Prostate gland (tissue), 2 donors: Measurements from ENCODE around the gene DDAH1. TPM values are rescaled to one million over a fixed set of nuclear protein-coding genes. Genes with fewer than 3 reads are reported as not detected.

Experiments
- DNase-seq: peaks from one replicate; pipeline ENCODE4 v3.0.0-alpha.2; 2019; ENCODE audit warnings: low spot score
- H3K27ac ChIP-seq, 2 donors: fragments of 200-600 bp; sonication (generic); 2 replicates each; pipeline ENCODE4 v1.5.1; 2017 to 2019
- H3K27me3 ChIP-seq: fragments of 200-600 bp; sonication (generic); replicated peaks from 2 replicates; pipeline ENCODE4 v1.5.1; 2019; ENCODE audit not compliant: insufficient read depth
- H3K36me3 ChIP-seq, 2 donors: fragments of 200-600 bp; sonication (generic); 1 replicate in 1 of 2; 2 replicates in 1 of 2; pipeline versions ENCODE4 v1.5.1 to v1.8.1; 2017 to 2019
- H3K4me1 ChIP-seq: fragments of 200-600 bp; sonication (generic); replicated peaks from 2 replicates; pipeline ENCODE4 v1.5.1; 2019
- H3K4me3 ChIP-seq, 2 donors: fragments of 200-600 bp; sonication (generic); 2 replicates each; pipeline ENCODE4 v1.5.1; 2017 to 2019
- H3K9me3 ChIP-seq: fragments of 200-600 bp; sonication (generic); 2 replicates; pipeline ENCODE4 v1.5.1; 2017
- POLR2A ChIP-seq: fragments of 450-650 bp; IDR thresholded peaks from one replicate; pipeline ENCODE4 v1.6.1; 2016; ENCODE audit warnings: antibody characterized with exemption, mild to moderate bottlenecking
- POLR2AphosphoS5 ChIP-seq: sonication (generic); formaldehyde crosslinking; IDR thresholded peaks from one replicate; pipeline ENCODE4 v1.6.1; 2017; ENCODE audit warnings: antibody characterized with exemption
- WGBS: methylation state at CpG from one replicate; pipeline ENCODE4 v1.1.5; 2018; 5-methylcytosine and 5-hydroxymethylcytosine counted together
- intact Hi-C: fragments of 100-400 bp; cut with DNase I; formaldehyde crosslinking; loops from one replicate; pipeline ENCODE4 v1.14.2; 2022
- total RNA-seq, 2 donors: library from RNA; depleted of rRNA; stranded (reverse); fragments of >200 nt; gene quantifications; one replicate each; pipeline ENCODE4 v1.1.0, GENCODE V29; 2016
- TF ChIP-seq, protein P1 (sequence below), 4 experiments: fragments of 200-600 bp in 2 of 4; fragments of 450-650 bp in 2 of 4; sonication (generic) in 2 of 4; IDR thresholded peaks; 1 replicate in 3 of 4; 2 replicates in 1 of 4; pipeline ENCODE4 v1.5.1; 2016 to 2019; ENCODE audit warnings: antibody characterized with exemption in 4 of 4, mild to moderate bottlenecking in 2 of 4, moderate library complexity in 2 of 4

Gene DDAH1
- total RNA-seq, 2 donors from 2014 or later: 61.6 to 70.7 TPM

DNA sequence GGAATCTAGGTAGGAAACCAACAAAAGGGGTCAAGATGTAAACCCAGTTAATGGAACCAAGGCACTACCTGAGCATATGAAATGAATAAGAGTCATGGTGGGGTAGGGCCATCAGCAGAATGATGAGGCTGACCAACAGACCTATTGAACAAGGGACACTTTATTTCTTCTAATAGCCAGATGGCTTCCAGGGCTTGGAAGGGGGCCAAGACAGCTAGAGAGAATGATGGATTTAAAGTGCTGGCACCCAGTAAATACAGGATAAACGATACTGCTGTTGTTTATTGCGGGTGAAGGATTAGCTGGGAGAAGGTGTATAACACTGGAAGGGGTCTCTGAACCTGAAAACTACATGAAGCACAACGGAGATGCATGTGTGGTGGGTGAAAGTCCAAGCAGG is 15.6 kb downstream of the DDAH1 start:
- no peaks in the 10 kb centered on the region for H3K27me3 ChIP-seq
- no peak overlapping the region for H3K4me3 ChIP-seq
- no peak overlapping the region for H3K27ac ChIP-seq
- DNase-seq: no peak
- H3K36me3 ChIP-seq: no peaks in the 10 kb centered on the region
- TF ChIP-seq POLR2AphosphoS5 (no peak), POLR2A (no peak)
- TF ChIP-seq, protein P1, sequence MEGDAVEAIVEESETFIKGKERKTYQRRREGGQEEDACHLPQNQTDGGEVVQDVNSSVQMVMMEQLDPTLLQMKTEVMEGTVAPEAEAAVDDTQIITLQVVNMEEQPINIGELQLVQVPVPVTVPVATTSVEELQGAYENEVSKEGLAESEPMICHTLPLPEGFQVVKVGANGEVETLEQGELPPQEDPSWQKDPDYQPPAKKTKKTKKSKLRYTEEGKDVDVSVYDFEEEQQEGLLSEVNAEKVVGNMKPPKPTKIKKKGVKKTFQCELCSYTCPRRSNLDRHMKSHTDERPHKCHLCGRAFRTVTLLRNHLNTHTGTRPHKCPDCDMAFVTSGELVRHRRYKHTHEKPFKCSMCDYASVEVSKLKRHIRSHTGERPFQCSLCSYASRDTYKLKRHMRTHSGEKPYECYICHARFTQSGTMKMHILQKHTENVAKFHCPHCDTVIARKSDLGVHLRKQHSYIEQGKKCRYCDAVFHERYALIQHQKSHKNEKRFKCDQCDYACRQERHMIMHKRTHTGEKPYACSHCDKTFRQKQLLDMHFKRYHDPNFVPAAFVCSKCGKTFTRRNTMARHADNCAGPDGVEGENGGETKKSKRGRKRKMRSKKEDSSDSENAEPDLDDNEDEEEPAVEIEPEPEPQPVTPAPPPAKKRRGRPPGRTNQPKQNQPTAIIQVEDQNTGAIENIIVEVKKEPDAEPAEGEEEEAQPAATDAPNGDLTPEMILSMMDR (IDR thresholded peaks at IDR 0.05): no peak
- H3K4me1 ChIP-seq: no peaks in the 10 kb centered on the region
- intact Hi-C loops: no loop called here
- no peaks in the 10 kb centered on the region for H3K9me3 ChIP-seq
- 46% methylated on average over 3 of the region's 3 CpGs for WGBS

GRCh38 chr1:85448358-85448757 is 16.6 kb downstream of the DDAH1 start:
- no peak overlapping the region for H3K4me3 ChIP-seq
- no peaks in the 10 kb centered on the region for H3K36me3 ChIP-seq
- intact Hi-C loops: no loop called here
- no peaks in the 10 kb centered on the region for H3K27me3 ChIP-seq
- no peak for DNase-seq
- H3K9me3 ChIP-seq: no peaks in the 10 kb centered on the region
- H3K27ac ChIP-seq: no peak overlapping the region
- H3K4me1 ChIP-seq: no peaks in the 10 kb centered on the region
- TF ChIP-seq, protein P1 (IDR thresholded peaks at IDR 0.05): no peak
- no peak for TF ChIP-seq POLR2A
- no peak for TF ChIP-seq POLR2AphosphoS5
- WGBS: 75% methylated on average over 2 of the region's 2 CpGs

DNA sequence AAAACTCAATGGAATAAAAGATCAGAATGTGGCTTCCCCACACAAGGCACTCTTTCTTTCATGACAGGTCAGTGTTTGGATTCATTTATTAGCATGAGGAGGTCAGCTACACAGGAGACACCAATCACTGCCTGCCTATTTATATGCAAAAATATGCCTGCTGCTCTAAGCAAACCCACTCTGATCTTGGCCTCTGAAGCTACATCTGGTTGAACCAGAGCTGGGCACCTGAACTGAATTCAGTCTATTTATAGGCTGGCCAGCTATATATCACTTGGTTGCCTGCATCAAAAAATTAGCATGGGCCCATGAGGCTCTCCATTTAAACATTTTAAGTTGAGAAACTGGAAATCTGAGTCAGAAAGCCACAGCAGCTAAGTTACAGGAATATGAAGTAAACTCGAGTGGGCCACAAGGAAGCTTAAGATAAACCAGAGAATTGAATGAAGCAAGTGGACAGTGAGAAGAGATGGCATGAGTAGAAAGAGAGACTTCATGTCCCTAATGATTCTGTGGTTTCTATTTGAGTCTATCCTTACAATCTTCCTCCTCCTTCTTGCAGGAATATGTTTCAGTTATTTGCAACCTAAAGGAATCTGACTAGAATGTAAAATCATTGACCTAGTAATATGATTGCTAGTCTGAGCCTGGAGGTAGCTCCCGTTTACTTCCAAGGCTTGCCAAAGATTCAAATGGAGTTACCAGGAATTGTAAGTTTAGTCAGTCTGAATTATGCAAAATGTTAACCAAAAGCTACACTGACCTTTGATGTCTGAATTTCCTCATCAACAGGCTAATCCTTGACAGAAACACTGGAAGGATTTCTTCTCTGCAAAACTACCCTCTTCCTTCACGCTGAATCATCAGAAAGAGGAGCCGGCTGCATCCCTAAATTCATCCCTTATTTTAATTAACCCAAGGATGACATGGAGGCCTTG is 17.7 kb downstream of the DDAH1 start:
- Histone ChIP-seq H3K27me3 (no peaks in the 10 kb centered on the region), H3K27ac (no peak overlapping the region), H3K4me1 (no peaks in the 10 kb centered on the region), H3K36me3 (no peaks in the 10 kb centered on the region), H3K9me3 (no peaks in the 10 kb centered on the region), H3K4me3 (no peak overlapping the region)
- intact Hi-C loops: no loop called here
- DNase-seq: no peak
- 80% methylated on average over 4 of the region's 4 CpGs for WGBS
- TF ChIP-seq, protein P1 (IDR thresholded peaks at IDR 0.05): no peak
- TF ChIP-seq POLR2AphosphoS5: no peak
- no peak for TF ChIP-seq POLR2A

DNA sequence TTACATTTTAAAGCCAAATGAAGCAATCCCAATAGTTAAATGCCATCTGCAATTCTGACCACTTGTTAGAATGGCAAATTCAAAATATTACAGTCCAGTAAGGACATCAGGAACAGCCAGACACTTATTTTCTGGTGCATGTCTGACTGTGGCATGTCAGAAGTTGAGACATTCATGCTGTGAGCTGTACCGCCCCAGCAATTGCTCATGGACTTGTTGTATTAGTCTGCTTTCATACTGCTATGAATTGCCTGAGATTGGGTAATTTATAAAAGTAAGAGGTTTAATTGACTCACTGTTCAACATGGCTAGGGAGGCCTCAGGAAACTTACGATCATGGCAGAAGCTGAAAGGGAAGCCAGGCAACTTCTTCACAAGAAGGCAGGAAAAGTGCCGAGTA is 19.1 kb downstream of the DDAH1 start:
- Histone ChIP-seq H3K27me3 (no peaks in the 10 kb centered on the region), H3K4me3 (no peak overlapping the region), H3K27ac (no peak overlapping the region), H3K36me3 (no peaks in the 10 kb centered on the region), H3K9me3 (no peaks in the 10 kb centered on the region), H3K4me1 (no peaks in the 10 kb centered on the region)
- DNase-seq: no peak
- TF ChIP-seq, protein P1 (IDR thresholded peaks at IDR 0.05): no peak
- TF ChIP-seq POLR2A: no peak
- no peak for TF ChIP-seq POLR2AphosphoS5
- intact Hi-C loops: no loop called here
- WGBS: 95% methylated on average over 3 of the region's 3 CpGs

DNA sequence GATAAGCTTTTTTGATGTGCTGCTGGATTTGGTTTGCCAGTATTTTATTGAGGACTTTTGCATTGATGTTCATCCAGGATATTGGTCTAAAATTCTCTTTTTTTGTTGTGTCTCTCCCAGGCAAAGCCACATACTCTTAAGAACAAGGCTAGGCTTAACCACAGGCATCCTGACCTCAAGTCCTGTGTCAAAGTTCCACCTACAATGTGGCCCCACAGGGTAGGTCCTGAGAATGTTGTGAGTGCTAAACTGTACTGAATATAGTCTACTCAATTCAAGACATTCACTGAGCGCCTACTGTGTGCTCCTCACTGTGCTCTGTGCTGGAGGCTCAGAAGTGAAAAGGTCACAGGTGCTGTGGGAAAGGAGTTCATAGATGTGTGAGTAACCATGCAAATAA is 20.6 kb downstream of the DDAH1 start:
- Histone ChIP-seq H3K9me3 (no peaks in the 10 kb centered on the region), H3K4me1 (no peaks in the 10 kb centered on the region), H3K36me3 (no peaks in the 10 kb centered on the region), H3K27me3 (no peaks in the 10 kb centered on the region), H3K4me3 (no peak overlapping the region), H3K27ac (no peak overlapping the region)
- intact Hi-C loops: no loop called here
- TF ChIP-seq POLR2A (no peak), POLR2AphosphoS5 (no peak)
- TF ChIP-seq, protein P1 (IDR thresholded peaks at IDR 0.05): no peak
- no peak for DNase-seq
- 87% methylated on average over 1 of the region's 1 CpG for WGBS
